OCI-LY3 (cell line): ENCODE measurements around the gene KCNQ1.

Experiments used
- H2AFZ ChIP-seq: fragments of 200-600, 300-600 bp; shearing (Covaris generic); 2 replicates; pipeline ENCODE4 v1.6.0; 2014; ENCODE audit warnings: antibody characterized with exemption, low read depth, low read length
- H3K27ac ChIP-seq: fragments of 200-600, 300-600 bp; sonication (generic); 2 replicates; pipeline ENCODE4 v1.5.1; 2014; ENCODE audit warnings: mild to moderate bottlenecking, low read length, moderate library complexity, mixed read lengths
- H3K27me3 ChIP-seq: fragments of 200-600, 300-600 bp; sonication (generic); 2 replicates; pipeline ENCODE4 v1.6.1; 2014; ENCODE audit warnings: low read depth, low read length, mixed read lengths
- H3K36me3 ChIP-seq: fragments of 200-600, 300-600 bp; sonication (generic); replicated peaks from 2 replicates; pipeline ENCODE3; 2014; ENCODE audit warnings: low read depth, low read length, mixed read lengths
- H3K4me1 ChIP-seq: fragments of 300-600, 200-600 bp; sonication (generic); 2 replicates; pipeline ENCODE4 v1.6.1; 2014; ENCODE audit warnings: low read length, mixed read lengths
- H3K4me2 ChIP-seq: fragments of 200-600, 300-600 bp; sonication (generic); 2 replicates; pipeline ENCODE4 v1.6.1; 2014; ENCODE audit warnings: low read length, mixed read lengths
- H3K4me3 ChIP-seq: fragments of 300-600, 200-600 bp; sonication (generic); 2 replicates; pipeline ENCODE4 v1.5.1; 2014; ENCODE audit warnings: antibody characterized with exemption, mild to moderate bottlenecking, low read length, moderate library complexity
- H3K79me2 ChIP-seq: fragments of 300-600, 200-600 bp; shearing (Covaris generic); 2 replicates; pipeline ENCODE4 v1.6.1; 2014; ENCODE audit warnings: mild to moderate bottlenecking, low read length, mixed read lengths
- H3K9ac ChIP-seq: fragments of 300-600, 200-600 bp; shearing (Covaris generic); 2 replicates; pipeline ENCODE4 v1.6.0; 2014; ENCODE audit warnings: mild to moderate bottlenecking, low read length, moderate library complexity
- H3K9me3 ChIP-seq: fragments of 200-600, 300-600 bp; shearing (Covaris generic); 2 replicates; pipeline ENCODE4 v1.6.1; 2014; ENCODE audit warnings: low read length, mixed read lengths; ENCODE audit not compliant: insufficient read depth
- H4K20me1 ChIP-seq: fragments of 200-600, 300-600 bp; sonication (generic); 2 replicates; pipeline ENCODE4 v1.6.1; 2016; ENCODE audit warnings: low read length, mixed read lengths; ENCODE audit not compliant: insufficient read depth
- CTCF ChIP-seq: fragments of 200-600, 300-600 bp; sonication (generic); IDR thresholded peaks from 2 replicates; pipeline ENCODE4 v1.5.1; 2014; ENCODE audit warnings: antibody characterized with exemption, low read length, low read depth
- EZH2phosphoT487 ChIP-seq: fragments of 200-600 bp; shearing (Covaris generic); IDR thresholded peaks from 2 replicates; pipeline ENCODE4 v1.6.1; 2018; ENCODE audit warnings: antibody characterized with exemption, mixed run types, low read depth

KCNQ1 gene

GRCh38 chr11:2792381-2793250 is 347.8 kb downstream of the KCNQ1 start:
- H3K27ac ChIP-seq, result no peak overlapping the region
- H3K9ac ChIP-seq, result no peak overlapping the region

DNA sequence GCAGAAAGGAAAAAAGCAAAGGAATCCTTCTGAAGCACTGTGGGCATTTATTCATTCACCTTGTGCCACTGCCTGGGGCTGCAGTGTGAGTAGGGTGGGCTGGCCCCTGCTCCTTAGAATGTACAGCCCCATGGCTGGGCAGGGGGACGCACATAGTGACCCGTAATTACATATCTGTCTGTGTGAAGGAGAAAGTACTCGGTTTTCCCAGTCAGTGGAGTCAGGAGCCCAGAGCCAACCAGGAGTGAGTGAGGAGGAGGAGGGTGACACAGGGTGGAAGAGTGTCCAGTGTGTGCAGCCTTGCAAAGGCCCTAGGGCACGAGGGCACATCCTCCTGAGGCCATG is 348.9 kb downstream of the KCNQ1 start:
- Histone ChIP-seq H3K27ac (no peak overlapping the region), H3K27me3 (no peaks in the 10 kb centered on the region), H3K36me3 (no peaks in the 10 kb centered on the region), H3K9ac (no peak overlapping the region), H3K4me1 (no peaks in the 10 kb centered on the region), H2AFZ (no peak overlapping the region), H4K20me1 (no peaks in the 10 kb centered on the region), H3K4me2 (no peak overlapping the region), H3K9me3 (no peaks in the 10 kb centered on the region), H3K4me3 (no peak overlapping the region), H3K79me2 (no peaks in the 10 kb centered on the region)
- TF ChIP-seq EZH2phosphoT487 (no peak), CTCF (no peak)

More at GRCh38 chr11:2792381-2793250, 347.8 kb downstream of the KCNQ1 start:
- Histone ChIP-seq H3K9me3 (no peaks in the 10 kb centered on the region), H3K4me3 (no peak overlapping the region), H3K27me3 (no peaks in the 10 kb centered on the region), H3K4me2 (no peak overlapping the region), H3K4me1 (no peaks in the 10 kb centered on the region), H2AFZ (no peak overlapping the region), H4K20me1 (no peaks in the 10 kb centered on the region), H3K79me2 (no peaks in the 10 kb centered on the region), H3K36me3 (no peaks in the 10 kb centered on the region)
- no peak for TF ChIP-seq CTCF
- no peak for TF ChIP-seq EZH2phosphoT487

- Histone ChIP-seq H3K4me3 (no peak overlapping the region), H3K4me1 (no peaks in the 10 kb centered on the region), H3K27ac (no peak overlapping the region), H3K27me3 (no peaks in the 10 kb centered on the region), H3K9ac (no peak overlapping the region), H3K4me2 (no peak overlapping the region), H3K36me3 (no peaks in the 10 kb centered on the region), H3K79me2 (no peaks in the 10 kb centered on the region), H4K20me1 (no peaks in the 10 kb centered on the region), H3K9me3 (no peaks in the 10 kb centered on the region), H2AFZ (no peak overlapping the region)
- TF ChIP-seq CTCF, result no peak
- TF ChIP-seq EZH2phosphoT487, result no peak
Measured at GRCh38 chr11:2794046-2794967, 349.5 kb downstream of the KCNQ1 start.

- TF ChIP-seq EZH2phosphoT487 (no peak), CTCF (no peak)
- Histone ChIP-seq H2AFZ (no peak overlapping the region), H3K4me2 (no peak overlapping the region)
Measured at GRCh38 chr11:2794968-2795322, 350.1 kb downstream of the KCNQ1 start.

More at GRCh38 chr11:2794968-2795322, 350.1 kb downstream of the KCNQ1 start:
- Histone ChIP-seq H3K27me3 (no peaks in the 10 kb centered on the region), H3K9ac (no peak overlapping the region), H4K20me1 (no peaks in the 10 kb centered on the region), H3K4me1 (no peaks in the 10 kb centered on the region), H3K27ac (no peak overlapping the region), H3K36me3 (no peaks in the 10 kb centered on the region), H3K9me3 (no peaks in the 10 kb centered on the region), H3K79me2 (no peaks in the 10 kb centered on the region), H3K4me3 (no peak overlapping the region)
